Measurements from ENCODE around the gene GOLGA6L2.

DNA sequence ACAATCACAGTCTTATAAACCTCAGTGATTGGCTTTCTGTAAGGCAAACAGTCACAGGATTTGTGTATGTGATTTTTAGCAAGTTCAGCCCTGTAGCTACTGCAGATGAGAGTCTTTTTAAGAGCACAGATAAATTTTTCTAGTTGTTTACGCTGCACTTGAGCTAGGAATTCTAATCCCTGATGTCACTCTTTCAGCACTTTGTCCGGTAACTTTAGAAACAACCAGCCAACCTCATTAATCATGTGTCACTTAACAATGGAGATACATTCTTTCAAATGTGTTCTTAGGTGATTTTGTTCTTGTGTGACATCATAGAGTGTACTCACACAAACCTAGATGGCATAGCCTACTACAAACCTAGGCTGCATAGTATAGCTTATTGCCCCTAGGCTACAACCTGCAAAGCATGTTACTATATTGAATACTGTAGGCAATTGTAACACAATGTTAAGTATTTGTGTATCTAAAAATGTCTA lies 36.8 kb upstream of the GOLGA6L2 start:
- no peak for TF ChIP-seq EZH2phosphoT487 (conservative IDR thresholded peaks at IDR 0.05; ENCODE audit: low read length)
- TF ChIP-seq, protein P1, sequence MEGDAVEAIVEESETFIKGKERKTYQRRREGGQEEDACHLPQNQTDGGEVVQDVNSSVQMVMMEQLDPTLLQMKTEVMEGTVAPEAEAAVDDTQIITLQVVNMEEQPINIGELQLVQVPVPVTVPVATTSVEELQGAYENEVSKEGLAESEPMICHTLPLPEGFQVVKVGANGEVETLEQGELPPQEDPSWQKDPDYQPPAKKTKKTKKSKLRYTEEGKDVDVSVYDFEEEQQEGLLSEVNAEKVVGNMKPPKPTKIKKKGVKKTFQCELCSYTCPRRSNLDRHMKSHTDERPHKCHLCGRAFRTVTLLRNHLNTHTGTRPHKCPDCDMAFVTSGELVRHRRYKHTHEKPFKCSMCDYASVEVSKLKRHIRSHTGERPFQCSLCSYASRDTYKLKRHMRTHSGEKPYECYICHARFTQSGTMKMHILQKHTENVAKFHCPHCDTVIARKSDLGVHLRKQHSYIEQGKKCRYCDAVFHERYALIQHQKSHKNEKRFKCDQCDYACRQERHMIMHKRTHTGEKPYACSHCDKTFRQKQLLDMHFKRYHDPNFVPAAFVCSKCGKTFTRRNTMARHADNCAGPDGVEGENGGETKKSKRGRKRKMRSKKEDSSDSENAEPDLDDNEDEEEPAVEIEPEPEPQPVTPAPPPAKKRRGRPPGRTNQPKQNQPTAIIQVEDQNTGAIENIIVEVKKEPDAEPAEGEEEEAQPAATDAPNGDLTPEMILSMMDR (IDR thresholded peaks at IDR 0.05; ENCODE audit: insufficient read depth, low read length, poor library complexity, severe bottlenecking) = no peak

Data from SU-DHL-6 (cell line).